Measurements from ENCODE around the gene GUCA2A. TPM values are rescaled to one million over a fixed set of nuclear protein-coding genes. Genes with fewer than 3 reads are reported as not detected.
A peak's percentile ranks its signal among the peaks of the same experiment; 100 is the strongest.

Gene GUCA2A
- total and polyA plus RNA-seq, 9 of the 15 experiments (the other 6 are each of a cell fraction or from before 2014, with no cell fraction given) = not detected

- Histone ChIP-seq H3K4me3 (no peak overlapping the region), H3K27ac (ENCODE audit: extremely low read depth, low read depth, low read length) (no peak overlapping the region), H3K36me3 (ENCODE audit: control insufficient read depth, insufficient read depth, low read length) (no peaks in the 10 kb centered on the region), H3K27me3 (ENCODE audit: control insufficient read depth in 2 of 2, insufficient read depth in 2 of 2, low read length in 2 of 2) (peaks cover 0 to 2% of the 10 kb centered on the region in 2 experiments; a peak in 1 of 5 replicates), H3K4me1 (replicated peaks in 1 of 2; ENCODE audit: control insufficient read depth in 2 of 2, insufficient read depth in 2 of 2, low read length in 2 of 2) (peaks cover 0 to 7% of the 10 kb centered on the region in 2 experiments; a peak in 2 of 5 replicates), H4K20me1 (replicated peaks; ENCODE audit: control insufficient read depth, insufficient read depth, low read length) (peaks cover 10% of the 10 kb centered on the region; the same call in 1 of the 2 replicates), H3K4me2 (ENCODE audit: insufficient read depth, low read length) (no peak overlapping the region), H3K79me2 (ENCODE audit: control insufficient read depth, insufficient read depth, low read length) (no peaks in the 10 kb centered on the region), H3K9me3 (replicated peaks; ENCODE audit: control insufficient read depth, insufficient read depth, low read depth, low read length) (no peaks in the 10 kb centered on the region; the same call in 1 of the 2 replicates), H3K9me1 (ENCODE audit: control insufficient read depth, insufficient read depth, low read length) (no peaks in the 10 kb centered on the region), H2AFZ (ENCODE audit: low read depth, low read length) (no peak overlapping the region), H3K9ac (ENCODE audit: insufficient read depth in 1 of 2, low read depth in 2 of 2, low read length in 2 of 2) (0 out of 4 replicates have a peak overlapping the region, but pooled peaks of 1 of the 2 experiments have one; percentile 8)
- DNase-seq (ENCODE audit: extremely low read depth in 1 of 4, low spot score in 3 of 4) (no peak), ATAC-seq (no peak), FAIRE-seq (no peak)
- TF ChIP-seq GABPB1 (CRISPR knock-in tag; IDR thresholded peaks at IDR 0.05) (no peak), RBM14 (IDR thresholded peaks at IDR 0.05; ENCODE audit: borderline replicate concordance, insufficient read depth, low read depth, low read length) (no peak), ZNF324 (CRISPR knock-in tag; IDR thresholded peaks at IDR 0.05) (no peak), TEAD1 (CRISPR knock-in tag; IDR thresholded peaks at IDR 0.05) (no peak), ZSCAN32 (CRISPR knock-in tag; IDR thresholded peaks at IDR 0.05) (no peak), ZNF174 (CRISPR knock-in tag; IDR thresholded peaks at IDR 0.05) (no peak), ZNF644 (tag; IDR thresholded peaks at IDR 0.05; ENCODE audit: low read depth) (no peak), ZBTB40 (IDR thresholded peaks at IDR 0.05) (no peak), ZBTB40 (CRISPR knock-in tag; IDR thresholded peaks at IDR 0.05) (no peak)
- intact Hi-C loops (cut with micrococcal nuclease) (loop anchor here (10.0 kb wide), 1 partner anchor 596 kb away; no protein-coding TSS in a partner anchor), in situ Hi-C loops (cut with MboI) (no loop called here)
- WGBS (ENCODE audit: insufficient coverage, low coverage, missing lambda C conversion rate) = 37% methylated on average over 14 of the region's 17 CpGs
- CTCF ChIA-PET (ENCODE audit: low intra/inter-chr PET ratio) = no interaction called here
- no TSS peak for BruUV-seq (replicated peaks)
- POLR2A ChIA-PET = no interaction called here
Observed at GRCh38 chr1:42170779-42171621, 6.5 kb upstream of the GUCA2A start.

All from K562 (cell line).